Measurements from ENCODE around the gene MCRIP1. TPM values are rescaled to one million over a fixed set of nuclear protein-coding genes. Genes with fewer than 3 reads are reported as not detected.
A peak's percentile ranks its signal among the peaks of the same experiment; 100 is the strongest.

The MCRIP1 gene
- total RNA-seq, 1 experiment from 2014 or later = 59.7 TPM

DNA sequence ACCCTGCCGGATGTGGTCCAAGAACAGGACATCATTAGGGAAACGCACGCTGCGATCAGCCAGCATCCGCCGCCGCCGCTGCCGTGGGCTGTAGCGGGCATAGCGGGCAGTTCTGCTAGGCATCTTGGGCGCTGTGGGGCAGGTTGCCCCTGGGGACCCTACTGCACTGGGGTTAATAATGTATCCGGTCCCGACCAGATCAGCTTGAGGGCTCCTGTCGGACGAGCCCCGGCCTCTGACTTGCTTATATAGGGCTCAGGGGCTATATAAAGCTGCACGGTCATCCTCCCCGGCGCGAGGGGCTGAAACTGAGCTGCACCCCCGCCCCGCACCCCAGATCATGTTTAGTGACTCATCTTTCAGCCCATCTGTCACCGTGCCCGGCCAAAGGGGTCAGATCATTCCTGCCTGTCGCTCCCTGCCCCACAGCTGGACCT, 1.8 kb upstream of the MCRIP1 start, which contains the start of gene PPP1R27:
Gene PPP1R27, minus strand, starts transcription at position 220 of the 437 bp plus-strand sequence. Its CDS starts 97 bp downstream, at position 123.
- TF ChIP-seq, protein P1, sequence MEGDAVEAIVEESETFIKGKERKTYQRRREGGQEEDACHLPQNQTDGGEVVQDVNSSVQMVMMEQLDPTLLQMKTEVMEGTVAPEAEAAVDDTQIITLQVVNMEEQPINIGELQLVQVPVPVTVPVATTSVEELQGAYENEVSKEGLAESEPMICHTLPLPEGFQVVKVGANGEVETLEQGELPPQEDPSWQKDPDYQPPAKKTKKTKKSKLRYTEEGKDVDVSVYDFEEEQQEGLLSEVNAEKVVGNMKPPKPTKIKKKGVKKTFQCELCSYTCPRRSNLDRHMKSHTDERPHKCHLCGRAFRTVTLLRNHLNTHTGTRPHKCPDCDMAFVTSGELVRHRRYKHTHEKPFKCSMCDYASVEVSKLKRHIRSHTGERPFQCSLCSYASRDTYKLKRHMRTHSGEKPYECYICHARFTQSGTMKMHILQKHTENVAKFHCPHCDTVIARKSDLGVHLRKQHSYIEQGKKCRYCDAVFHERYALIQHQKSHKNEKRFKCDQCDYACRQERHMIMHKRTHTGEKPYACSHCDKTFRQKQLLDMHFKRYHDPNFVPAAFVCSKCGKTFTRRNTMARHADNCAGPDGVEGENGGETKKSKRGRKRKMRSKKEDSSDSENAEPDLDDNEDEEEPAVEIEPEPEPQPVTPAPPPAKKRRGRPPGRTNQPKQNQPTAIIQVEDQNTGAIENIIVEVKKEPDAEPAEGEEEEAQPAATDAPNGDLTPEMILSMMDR (IDR thresholded peaks at IDR 0.05; ENCODE audit: insufficient read depth in 1 of 2, low read depth in 1 of 2, low read length in 1 of 2, severe bottlenecking in 1 of 2, unreplicated experiment in 1 of 2) = no peak
- no peaks in the 10 kb centered on the region for H3K9me3 Mint-ChIP-seq (ENCODE audit: unreplicated experiment)
- H3K4me3 Mint-ChIP-seq (ENCODE audit: unreplicated experiment) = peak within 1 kb of the TSS; percentile 90
- Histone ChIP-seq H3K4me3 (ENCODE audit: low read depth, low read length) (peak within 1 kb of the TSS; percentile 68), H3K36me3 (ENCODE audit: control insufficient read depth, insufficient read depth, low read length) (no peaks in the 10 kb centered on the region; the same call in 1 of the 2 replicates), H3K4me1 (peaks cover 29% of the 10 kb centered on the region), H3K9me3 (no peaks in the 10 kb centered on the region), H3K27me3 (replicated peaks; ENCODE audit: control insufficient read depth, insufficient read depth, low read length) (no peaks in the 10 kb centered on the region)
- no TSS peak for BruUV-seq (replicated peaks)
- no peaks in the 10 kb centered on the region for H3K27me3 Mint-ChIP-seq (ENCODE audit: insufficient read depth, unreplicated experiment)
- peaks cover 21% of the 10 kb centered on the region for H3K36me3 Mint-ChIP-seq (ENCODE audit: insufficient read depth, unreplicated experiment)
- ChIA-PET CTCF (no interaction called here), POLR2A (no interaction called here)
- intact Hi-C loops (cut with micrococcal nuclease; ENCODE audit: unreplicated experiment) = no loop called here
- H3K27ac Mint-ChIP-seq (ENCODE audit: unreplicated experiment) = peak within 1 kb of the TSS; percentile 92
- H3K4me1 Mint-ChIP-seq (ENCODE audit: low read depth, unreplicated experiment) = peaks cover 16% of the 10 kb centered on the region
- no peak for DNase-seq

DNA sequence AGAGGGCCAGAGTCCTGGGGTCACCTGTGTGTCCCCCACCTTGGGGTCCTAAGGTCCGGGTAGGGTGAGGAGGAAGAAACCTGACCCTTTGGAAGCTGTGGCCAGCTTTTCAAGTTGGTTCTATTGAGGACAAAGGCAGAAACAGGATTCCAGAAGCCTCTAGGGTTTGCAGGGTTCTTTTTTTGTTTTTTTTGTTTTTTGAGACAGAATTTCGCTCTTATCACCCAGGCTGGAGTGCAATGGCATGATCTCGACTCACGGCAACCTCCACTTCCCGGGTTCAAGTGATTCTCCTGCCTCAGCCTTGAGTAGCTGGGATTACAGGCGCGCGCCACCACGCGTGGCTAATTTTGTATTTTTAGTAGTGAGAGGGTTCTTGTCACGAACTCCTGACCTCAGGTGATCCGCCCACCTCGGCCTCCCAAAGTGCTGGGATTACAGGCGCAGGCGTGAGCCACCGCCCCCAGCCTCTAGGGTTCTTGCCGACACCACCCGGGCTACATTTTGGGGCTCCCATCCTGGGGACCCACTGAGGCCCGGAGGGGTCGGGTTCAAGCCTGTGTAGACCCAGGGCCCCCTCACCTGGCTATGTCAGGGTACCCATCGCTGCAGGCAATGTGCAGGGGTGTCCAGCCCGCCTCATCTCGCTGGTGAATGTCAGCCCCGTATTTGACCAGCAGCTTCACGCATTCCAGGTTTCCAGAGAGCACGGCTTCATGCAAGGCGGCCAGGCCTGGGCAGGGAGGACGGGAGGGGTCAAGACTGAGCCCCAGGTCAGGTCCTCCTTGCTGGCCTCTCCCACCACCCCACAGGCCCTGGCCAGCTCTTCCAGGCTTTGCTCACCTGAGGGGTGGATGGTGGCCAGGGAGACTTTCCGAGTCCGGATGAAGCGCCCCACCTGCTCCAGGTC, 1.1 kb upstream of the MCRIP1 start:
- no TSS peak for BruUV-seq (replicated peaks)
- H3K9me3 Mint-ChIP-seq (ENCODE audit: unreplicated experiment) = no peaks in the 10 kb centered on the region
- CTCF ChIA-PET = interaction anchor here (0.8 to 1.5 kb wide), 3 partner anchors 12 to 99 kb away, joined by 3 to 5 read pairs (median 3); no protein-coding TSS in a partner anchor
- Histone ChIP-seq H3K27me3 (replicated peaks; ENCODE audit: control insufficient read depth, insufficient read depth, low read length) (no peaks in the 10 kb centered on the region), H3K4me3 (ENCODE audit: low read depth, low read length) (peak overlapping the region; percentile 68), H3K4me1 (peaks cover 29% of the 10 kb centered on the region), H3K36me3 (ENCODE audit: control insufficient read depth, insufficient read depth, low read length) (no peaks in the 10 kb centered on the region; the same call in 1 of the 2 replicates), H3K9me3 (no peaks in the 10 kb centered on the region)
- TF ChIP-seq, protein P1 (IDR thresholded peaks at IDR 0.05; ENCODE audit: insufficient read depth in 1 of 2, low read depth in 1 of 2, low read length in 1 of 2, severe bottlenecking in 1 of 2, unreplicated experiment in 1 of 2) = no peak
- intact Hi-C loops (cut with micrococcal nuclease; ENCODE audit: unreplicated experiment) = loop anchor here (1.0 kb wide), 1 partner anchor 26 kb away; the partner anchor contains the start of gene P4HB
- POLR2A ChIA-PET = interaction anchor here (0.7 to 1.9 kb wide), 7 partner anchors 9 to 150 kb away, joined by 3 to 8 read pairs (median 5); partner anchors contain the start of genes ARL16, HGS, MRPL12 and P4HB
- H3K36me3 Mint-ChIP-seq (ENCODE audit: insufficient read depth, unreplicated experiment) = peaks cover 21% of the 10 kb centered on the region
- peak overlapping the region; percentile 90 for H3K4me3 Mint-ChIP-seq (ENCODE audit: unreplicated experiment)
- peaks cover 16% of the 10 kb centered on the region for H3K4me1 Mint-ChIP-seq (ENCODE audit: low read depth, unreplicated experiment)
- peak overlapping the region; percentile 92 for H3K27ac Mint-ChIP-seq (ENCODE audit: unreplicated experiment)
- DNase-seq = no peak
- no peaks in the 10 kb centered on the region for H3K27me3 Mint-ChIP-seq (ENCODE audit: insufficient read depth, unreplicated experiment)

DNA sequence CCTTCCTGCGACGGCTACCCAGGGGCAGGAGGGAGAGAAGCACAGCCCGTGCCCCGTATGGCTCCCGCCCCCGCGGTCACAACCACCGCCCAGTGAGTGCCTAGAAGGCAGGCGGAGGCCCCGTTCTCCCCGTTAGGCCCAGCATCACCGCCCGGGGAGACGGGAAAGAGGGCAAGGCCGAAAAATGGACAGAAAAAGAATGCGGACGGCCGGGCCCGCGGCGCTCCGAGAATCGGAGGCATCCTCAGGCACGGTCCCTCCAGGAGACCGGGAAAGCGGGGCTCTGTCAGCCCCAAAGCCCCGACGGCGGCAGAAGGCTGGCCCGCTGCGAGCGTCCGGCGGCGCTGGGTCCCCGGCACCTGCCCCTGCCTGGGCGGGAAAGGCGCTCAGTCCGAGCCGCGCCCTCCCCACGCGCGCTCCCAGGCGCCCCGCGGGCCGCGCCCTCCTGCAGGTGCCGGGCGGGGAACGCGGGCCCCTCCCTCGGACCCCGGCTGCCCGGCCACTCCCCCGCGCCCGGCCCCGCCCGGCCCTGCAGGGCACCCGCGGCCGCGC, 407 bp downstream of the MCRIP1 start:
- Histone ChIP-seq H3K9me3 (no peaks in the 10 kb centered on the region), H3K4me3 (ENCODE audit: low read depth, low read length) (peak overlapping the region; percentile 85), H3K36me3 (ENCODE audit: control insufficient read depth, insufficient read depth, low read length) (no peaks in the 10 kb centered on the region; the same call in 1 of the 2 replicates), H3K4me1 (peaks cover 24% of the 10 kb centered on the region), H3K27me3 (replicated peaks; ENCODE audit: control insufficient read depth, insufficient read depth, low read length) (no peaks in the 10 kb centered on the region)
- Mint-ChIP-seq H3K9me3 (ENCODE audit: unreplicated experiment) (no peaks in the 10 kb centered on the region), H3K4me1 (ENCODE audit: low read depth, unreplicated experiment) (peaks cover 22% of the 10 kb centered on the region), H3K36me3 (ENCODE audit: insufficient read depth, unreplicated experiment) (peaks cover 21% of the 10 kb centered on the region), H3K27me3 (ENCODE audit: insufficient read depth, unreplicated experiment) (no peaks in the 10 kb centered on the region), H3K27ac (ENCODE audit: unreplicated experiment) (peak overlapping the region; percentile 82), H3K4me3 (ENCODE audit: unreplicated experiment) (peak overlapping the region; percentile 90)
- CTCF ChIA-PET = interaction anchor here (1.1 to 1.5 kb wide), 2 partner anchors 10 to 127 kb away, joined by 3 to 5 read pairs; no protein-coding TSS in a partner anchor
- DNase-seq = no peak
- no TSS peak for BruUV-seq (replicated peaks)
- intact Hi-C loops (cut with micrococcal nuclease; ENCODE audit: unreplicated experiment) = loop anchor here (1.0 kb wide), 1 partner anchor 28 kb away; the partner anchor contains the start of gene P4HB
- TF ChIP-seq, protein P1 (IDR thresholded peaks at IDR 0.05; ENCODE audit: insufficient read depth in 1 of 2, low read depth in 1 of 2, low read length in 1 of 2, severe bottlenecking in 1 of 2, unreplicated experiment in 1 of 2) = no peak
- POLR2A ChIA-PET = interaction anchor here (0.5 to 1.9 kb wide), 9 partner anchors 26 to 198 kb away, joined by 3 to 12 read pairs (median 5); partner anchors contain the start of genes ARL16, HGS, MRPL12 and P4HB

Data from Caco-2 (cell line).